ENCODE results near the gene OR10G7.
"Not testable (repeated sequence)": the region's sequence is repeated elsewhere in the genome, so short reads cannot be mapped to it uniquely, and the experiment has no call there.

OR10G7 gene

DNA sequence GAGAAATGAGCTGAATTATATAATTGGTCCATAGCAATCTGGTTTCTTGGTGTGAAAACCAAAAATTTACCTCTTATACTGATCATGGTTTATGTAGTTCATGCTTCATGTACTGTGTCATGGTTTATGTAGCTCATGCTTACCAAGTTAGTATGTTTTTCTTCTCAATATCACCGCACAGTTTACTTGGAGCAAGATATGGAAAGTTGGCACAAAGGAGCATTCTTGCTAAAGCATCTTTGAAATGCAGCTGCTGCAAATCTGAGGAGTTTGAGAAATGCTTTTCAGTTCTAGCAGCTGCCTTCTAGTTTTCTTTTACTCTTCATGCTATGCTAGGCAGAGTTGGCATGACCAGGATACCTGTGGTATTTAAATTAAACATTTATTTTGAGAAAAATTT lies 4.5 kb downstream of the OR10G7 start:
- no peak for DNase-seq

DNA sequence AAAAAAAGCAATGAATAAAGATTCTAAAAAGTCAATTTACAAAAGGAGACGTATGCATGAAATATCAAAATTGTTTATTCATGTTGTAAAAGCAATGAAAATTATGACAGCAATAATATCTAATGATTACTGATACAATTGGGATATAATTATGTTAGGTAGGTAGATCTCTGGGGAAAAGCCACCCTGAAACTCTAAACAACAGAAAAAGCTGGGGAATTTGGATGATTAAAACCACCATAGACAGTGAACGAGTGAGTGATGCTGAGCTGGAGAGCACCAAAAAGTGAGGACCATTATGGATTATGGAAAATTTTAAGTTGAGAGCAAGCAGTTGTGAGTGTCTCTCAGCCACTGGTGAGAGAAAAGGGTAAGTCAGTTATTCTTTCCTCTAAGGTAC lies 14.6 kb downstream of the OR10G7 start, which contains the start of gene OR10G8:
OR10G8 (plus strand) TSS at position 301 of the 400 bp plus-strand sequence. CDS start 2,825 bp downstream, outside the sequence.
- no peak for DNase-seq

DNA sequence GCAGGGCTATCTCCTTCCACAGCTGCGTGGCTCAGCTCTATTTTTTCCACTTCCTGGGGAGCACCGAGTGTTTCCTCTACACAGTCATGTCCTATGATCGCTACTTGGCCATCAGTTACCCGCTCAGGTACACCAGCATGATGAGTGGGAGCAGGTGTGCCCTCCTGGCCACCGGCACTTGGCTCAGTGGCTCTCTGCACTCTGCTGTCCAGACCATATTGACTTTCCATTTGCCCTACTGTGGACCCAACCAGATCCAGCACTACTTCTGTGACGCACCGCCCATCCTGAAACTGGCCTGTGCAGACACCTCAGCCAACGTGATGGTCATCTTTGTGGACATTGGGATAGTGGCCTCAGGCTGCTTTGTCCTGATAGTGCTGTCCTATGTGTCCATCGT lies 25.3 kb downstream of the OR10G7 start:
- DNase-seq: not testable (repeated sequence)

DNA sequence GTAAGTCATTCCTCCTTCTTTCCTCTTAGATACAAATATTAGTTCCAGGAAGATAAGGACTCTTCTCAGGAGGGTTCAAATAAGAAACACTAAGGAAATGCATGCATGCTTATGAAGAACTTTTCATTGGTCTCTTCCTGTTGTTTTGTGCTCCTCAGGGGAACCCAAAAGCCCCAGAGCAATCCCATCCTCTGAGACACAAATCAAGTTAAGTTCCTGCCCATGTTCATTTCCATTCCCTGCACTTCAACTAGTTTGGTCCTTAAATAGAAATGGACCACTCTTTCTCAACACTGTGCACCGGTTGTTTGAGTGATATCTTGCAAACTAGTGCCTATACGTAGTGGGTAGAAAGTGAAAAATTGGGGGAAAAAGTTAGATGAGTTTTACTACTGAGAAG lies 28.4 kb downstream of the OR10G7 start, which contains the start of gene OR10G4:
OR10G4 (plus strand) TSS at position 301 of the 400 bp plus-strand sequence. CDS start 2,578 bp downstream, outside the sequence.
- DNase-seq: no peak

DNA sequence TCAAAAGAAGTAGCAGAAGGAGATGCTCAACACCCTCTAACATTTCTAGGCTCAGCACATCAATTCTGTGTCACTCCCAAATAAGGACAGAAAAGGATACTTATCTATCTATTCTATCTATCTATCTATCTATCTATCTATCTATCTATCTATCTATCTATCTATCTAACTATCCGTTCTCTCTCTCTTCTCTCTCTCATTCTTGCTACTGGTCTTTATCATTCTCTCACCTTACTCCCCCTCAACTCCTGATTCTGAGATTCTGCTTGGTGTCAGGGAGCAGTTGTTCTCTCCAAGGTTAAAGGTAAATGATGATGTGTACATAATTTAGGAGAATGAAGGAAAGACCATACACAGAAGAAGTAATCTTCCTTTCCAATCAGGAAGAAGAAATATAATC lies 46.0 kb downstream of the OR10G7 start, which contains the start of gene OR10G6:
OR10G6 (minus strand) TSS at position 43 of the 400 bp plus-strand sequence; CDS start at position 43, 0 bp downstream.
- DNase-seq: no peak

Measured in NCI-H2171 treated with DMSO at 0.1 percent for 48 hours (cell line).